ENCODE results near the gene TEX48. TPM values are rescaled to one million over a fixed set of nuclear protein-coding genes. Genes with fewer than 3 reads are reported as not detected.

Gene TEX48
- total and polyA plus RNA-seq, 2 donors (not counting 1 experiment from before 2014, with no cell fraction given): not detected

GRCh38 chr9:114690308-114690707 lies 8.3 kb upstream of the TEX48 start:
- H3K9ac ChIP-seq (ENCODE audit: insufficient read depth, low read length): no peak overlapping the region

DNA sequence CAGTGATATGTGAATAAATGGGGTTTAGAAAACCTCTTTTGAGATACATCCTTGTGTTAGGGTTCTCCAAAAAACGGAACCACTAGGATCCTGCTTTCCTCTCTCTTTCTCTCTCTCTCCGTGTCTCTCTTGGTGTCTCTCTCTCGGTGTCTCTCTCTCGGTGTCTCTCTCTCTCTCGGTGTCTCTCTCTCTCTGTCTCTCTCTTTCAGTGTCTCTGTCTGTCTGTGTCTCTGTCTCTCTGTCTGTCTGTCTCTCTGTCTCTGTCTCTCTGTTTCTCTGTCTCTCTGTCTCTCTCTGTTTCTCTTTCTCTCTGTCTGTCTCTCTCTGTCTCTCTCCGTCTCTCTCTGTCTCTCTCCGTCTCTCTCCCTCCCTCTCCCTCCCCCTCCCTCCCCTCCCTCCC lies 7.8 kb upstream of the TEX48 start:
- Histone ChIP-seq H3K4me2 (ENCODE audit: extremely low read depth, insufficient read depth, low read length) (no peak overlapping the region), H3K4me1 (ENCODE audit: control insufficient read depth, extremely low read depth, insufficient read depth, low read length) (peaks cover 9% of the 10 kb centered on the region), H3K9ac (ENCODE audit: insufficient read depth, low read length) (no peak overlapping the region), H3K27ac (ENCODE audit: insufficient read depth, low read length) (no peak overlapping the region), H3K4me3 (replicated peaks in 1 of 4; ENCODE audit: control extremely low read depth in 1 of 4, insufficient read depth in 1 of 4, low read depth in 3 of 4, low read length in 4 of 4) (no peak overlapping the region), H2AFZ (ENCODE audit: low read length) (no peak overlapping the region), H3K36me3 (ENCODE audit: control insufficient read depth, insufficient read depth, low read length) (no peaks in the 10 kb centered on the region), H3K9me3 (ENCODE audit: control insufficient read depth, insufficient read depth, low read depth, low read length) (no peaks in the 10 kb centered on the region), H3K27me3 (ENCODE audit: control insufficient read depth, insufficient read depth, low read length) (no peaks in the 10 kb centered on the region), H3K79me2 (ENCODE audit: control insufficient read depth, insufficient read depth, low read length) (no peaks in the 10 kb centered on the region), H4K20me1 (ENCODE audit: control insufficient read depth, extremely low read depth, insufficient read depth, low read length) (no peaks in the 10 kb centered on the region)
- TF ChIP-seq, protein P1, sequence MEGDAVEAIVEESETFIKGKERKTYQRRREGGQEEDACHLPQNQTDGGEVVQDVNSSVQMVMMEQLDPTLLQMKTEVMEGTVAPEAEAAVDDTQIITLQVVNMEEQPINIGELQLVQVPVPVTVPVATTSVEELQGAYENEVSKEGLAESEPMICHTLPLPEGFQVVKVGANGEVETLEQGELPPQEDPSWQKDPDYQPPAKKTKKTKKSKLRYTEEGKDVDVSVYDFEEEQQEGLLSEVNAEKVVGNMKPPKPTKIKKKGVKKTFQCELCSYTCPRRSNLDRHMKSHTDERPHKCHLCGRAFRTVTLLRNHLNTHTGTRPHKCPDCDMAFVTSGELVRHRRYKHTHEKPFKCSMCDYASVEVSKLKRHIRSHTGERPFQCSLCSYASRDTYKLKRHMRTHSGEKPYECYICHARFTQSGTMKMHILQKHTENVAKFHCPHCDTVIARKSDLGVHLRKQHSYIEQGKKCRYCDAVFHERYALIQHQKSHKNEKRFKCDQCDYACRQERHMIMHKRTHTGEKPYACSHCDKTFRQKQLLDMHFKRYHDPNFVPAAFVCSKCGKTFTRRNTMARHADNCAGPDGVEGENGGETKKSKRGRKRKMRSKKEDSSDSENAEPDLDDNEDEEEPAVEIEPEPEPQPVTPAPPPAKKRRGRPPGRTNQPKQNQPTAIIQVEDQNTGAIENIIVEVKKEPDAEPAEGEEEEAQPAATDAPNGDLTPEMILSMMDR (conservative IDR thresholded peaks at IDR 0.05 in 1 of 2, IDR thresholded peaks at IDR 0.05 in 1 of 2; ENCODE audit: low read depth in 1 of 2, low read length in 2 of 2): no peak
- TF ChIP-seq EZH2 (IDR thresholded peaks at IDR 0.05; ENCODE audit: low read length, missing control alignments): no peak
- DNase-seq (ENCODE audit: low read depth in 2 of 2): no peak

More at GRCh38 chr9:114690308-114690707, 8.3 kb upstream of the TEX48 start:
- H3K27me3 ChIP-seq (ENCODE audit: control insufficient read depth, insufficient read depth, low read length): no peaks in the 10 kb centered on the region
- DNase-seq (ENCODE audit: low read depth in 2 of 2): no peak
- H4K20me1 ChIP-seq (ENCODE audit: control insufficient read depth, extremely low read depth, insufficient read depth, low read length): no peaks in the 10 kb centered on the region
- TF ChIP-seq, protein P1 (conservative IDR thresholded peaks at IDR 0.05 in 1 of 2, IDR thresholded peaks at IDR 0.05 in 1 of 2; ENCODE audit: low read depth in 1 of 2, low read length in 2 of 2): no peak
- no peak for TF ChIP-seq EZH2 (IDR thresholded peaks at IDR 0.05; ENCODE audit: low read length, missing control alignments)
- no peak overlapping the region for H2AFZ ChIP-seq (ENCODE audit: low read length)
- H3K9me3 ChIP-seq (ENCODE audit: control insufficient read depth, insufficient read depth, low read depth, low read length): no peaks in the 10 kb centered on the region
- no peak overlapping the region for H3K4me2 ChIP-seq (ENCODE audit: extremely low read depth, insufficient read depth, low read length)
- H3K4me3 ChIP-seq (replicated peaks in 1 of 4; ENCODE audit: control extremely low read depth in 1 of 4, insufficient read depth in 1 of 4, low read depth in 3 of 4, low read length in 4 of 4): no peak overlapping the region
- H3K4me1 ChIP-seq (ENCODE audit: control insufficient read depth, extremely low read depth, insufficient read depth, low read length): peaks cover 9% of the 10 kb centered on the region
- H3K27ac ChIP-seq (ENCODE audit: insufficient read depth, low read length): no peak overlapping the region
- no peaks in the 10 kb centered on the region for H3K36me3 ChIP-seq (ENCODE audit: control insufficient read depth, insufficient read depth, low read length)
- no peaks in the 10 kb centered on the region for H3K79me2 ChIP-seq (ENCODE audit: control insufficient read depth, insufficient read depth, low read length)

DNA sequence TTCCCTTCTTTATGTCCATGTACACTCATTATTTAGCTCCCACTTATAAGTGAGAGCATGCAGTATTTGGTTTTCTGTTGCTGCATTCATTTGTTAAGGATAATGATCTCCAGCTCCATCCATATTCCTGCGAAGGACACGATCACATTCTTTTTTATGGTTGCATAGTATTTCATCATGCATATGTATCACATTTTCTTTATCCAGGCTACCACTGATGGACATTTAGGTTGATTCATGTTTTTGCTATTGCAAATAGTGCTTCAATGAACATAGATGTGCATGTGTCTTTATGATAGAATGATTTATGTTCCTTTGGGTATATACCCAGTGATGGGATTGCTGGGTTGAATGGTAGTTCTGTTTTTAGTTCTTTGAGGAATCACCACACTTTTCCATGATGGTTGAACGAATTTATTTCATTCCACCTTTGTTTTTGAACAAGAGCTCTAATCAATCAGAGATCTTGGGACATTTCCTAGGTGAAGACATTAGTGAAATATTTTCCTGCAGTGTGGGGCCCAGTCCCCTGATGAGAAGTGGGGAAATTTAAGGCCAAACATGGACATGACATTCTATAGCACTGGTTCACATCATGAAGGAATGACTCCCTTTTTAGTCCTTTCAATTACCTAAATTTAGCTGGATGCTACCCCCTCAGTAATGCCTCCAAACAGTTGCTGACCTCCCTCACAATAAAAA lies 7.1 kb upstream of the TEX48 start:
- Histone ChIP-seq H3K36me3 (ENCODE audit: control insufficient read depth, insufficient read depth, low read length) (no peaks in the 10 kb centered on the region), H3K27ac (ENCODE audit: insufficient read depth, low read length) (no peak overlapping the region), H3K4me2 (ENCODE audit: extremely low read depth, insufficient read depth, low read length) (no peak overlapping the region), H3K4me3 (replicated peaks in 1 of 4; ENCODE audit: control extremely low read depth in 1 of 4, insufficient read depth in 1 of 4, low read depth in 3 of 4, low read length in 4 of 4) (no peak overlapping the region), H3K9me3 (ENCODE audit: control insufficient read depth, insufficient read depth, low read depth, low read length) (no peaks in the 10 kb centered on the region), H3K9ac (ENCODE audit: insufficient read depth, low read length) (no peak overlapping the region), H3K4me1 (ENCODE audit: control insufficient read depth, extremely low read depth, insufficient read depth, low read length) (peaks cover 7% of the 10 kb centered on the region), H4K20me1 (ENCODE audit: control insufficient read depth, extremely low read depth, insufficient read depth, low read length) (no peaks in the 10 kb centered on the region), H2AFZ (ENCODE audit: low read length) (no peak overlapping the region), H3K79me2 (ENCODE audit: control insufficient read depth, insufficient read depth, low read length) (no peaks in the 10 kb centered on the region), H3K27me3 (ENCODE audit: control insufficient read depth, insufficient read depth, low read length) (no peaks in the 10 kb centered on the region)
- TF ChIP-seq, protein P1 (conservative IDR thresholded peaks at IDR 0.05 in 1 of 2, IDR thresholded peaks at IDR 0.05 in 1 of 2; ENCODE audit: low read depth in 1 of 2, low read length in 2 of 2): no peak
- TF ChIP-seq EZH2 (IDR thresholded peaks at IDR 0.05; ENCODE audit: low read length, missing control alignments): no peak
- DNase-seq (ENCODE audit: low read depth in 2 of 2): no peak

Measured in fibroblast of lung (primary cell).